Activated CD4-positive, alpha-beta T cell treated with anti-CD3 and anti-CD28 coated beads, Interleukin-2, amount 50 U/mL, for 24 hours (primary cell): ENCODE data around the gene COMMD10.

Experiments
- DNase-seq, 2 donors: peaks; one replicate each; pipeline ENCODE4 v3.0.0-alpha.2; 2020; ENCODE audit warnings: low read depth in 1 of 2, low spot score in 1 of 2

Gene COMMD10

DNA sequence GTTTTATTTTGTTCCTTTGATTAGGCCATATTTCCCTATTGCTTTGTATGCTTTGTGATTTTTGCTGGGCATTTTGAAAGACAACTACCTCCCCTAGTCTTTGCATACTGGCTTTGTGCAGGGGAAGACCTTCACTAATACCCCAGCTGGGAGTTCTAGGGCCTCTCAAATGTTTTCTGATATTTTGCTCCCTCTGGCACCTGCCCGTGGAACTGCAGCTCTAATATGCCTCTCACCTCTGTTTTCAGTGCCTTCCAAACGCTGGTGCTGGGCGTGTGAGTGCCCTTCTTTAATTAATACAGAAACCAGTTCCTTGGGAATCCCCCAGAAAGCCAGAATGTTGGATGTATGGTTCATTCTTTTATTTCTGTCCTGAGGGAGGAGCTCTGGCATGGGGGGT lies 204.5 kb downstream of the COMMD10 start:
- DNase-seq, result no peak

DNA sequence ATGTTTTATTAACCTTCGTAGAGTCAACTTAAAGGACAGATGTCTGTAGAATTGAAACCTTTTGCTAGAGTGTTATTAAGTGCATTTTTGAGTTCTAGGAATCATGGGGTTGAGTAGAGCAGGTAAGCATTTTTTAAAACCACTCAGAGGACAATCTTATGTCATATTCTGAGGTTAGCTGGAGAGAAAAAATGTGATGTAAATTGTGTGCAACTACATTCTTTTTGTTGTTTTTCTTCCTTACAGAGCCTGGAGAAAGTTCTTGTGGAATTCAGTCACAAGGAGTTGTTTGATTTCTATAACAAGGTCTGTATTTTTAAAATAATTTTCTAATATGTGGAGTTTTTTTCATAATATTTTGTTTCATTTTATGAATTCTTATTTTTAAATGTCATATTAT lies 206.4 kb downstream of the COMMD10 start:
- no peak for DNase-seq

DNA sequence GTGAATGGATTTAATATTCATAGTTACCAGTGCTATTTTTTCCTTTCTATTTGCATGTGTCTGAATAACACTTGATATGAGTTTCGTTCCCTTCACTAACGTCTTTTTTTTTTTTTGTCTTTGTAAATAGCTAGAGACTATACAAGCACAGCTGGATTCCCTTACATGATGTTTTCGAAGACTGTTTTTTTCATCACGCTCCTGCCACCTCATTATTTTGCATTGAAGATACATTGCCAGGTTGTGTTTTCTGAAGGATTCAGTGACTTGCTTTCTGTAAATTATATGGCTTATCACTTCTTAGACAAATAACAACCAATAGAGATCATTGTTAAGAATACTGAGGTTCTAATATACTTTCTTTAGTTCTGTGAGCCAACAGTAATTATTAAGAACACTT lies 207.5 kb downstream of the COMMD10 start:
- no peak for DNase-seq

DNA sequence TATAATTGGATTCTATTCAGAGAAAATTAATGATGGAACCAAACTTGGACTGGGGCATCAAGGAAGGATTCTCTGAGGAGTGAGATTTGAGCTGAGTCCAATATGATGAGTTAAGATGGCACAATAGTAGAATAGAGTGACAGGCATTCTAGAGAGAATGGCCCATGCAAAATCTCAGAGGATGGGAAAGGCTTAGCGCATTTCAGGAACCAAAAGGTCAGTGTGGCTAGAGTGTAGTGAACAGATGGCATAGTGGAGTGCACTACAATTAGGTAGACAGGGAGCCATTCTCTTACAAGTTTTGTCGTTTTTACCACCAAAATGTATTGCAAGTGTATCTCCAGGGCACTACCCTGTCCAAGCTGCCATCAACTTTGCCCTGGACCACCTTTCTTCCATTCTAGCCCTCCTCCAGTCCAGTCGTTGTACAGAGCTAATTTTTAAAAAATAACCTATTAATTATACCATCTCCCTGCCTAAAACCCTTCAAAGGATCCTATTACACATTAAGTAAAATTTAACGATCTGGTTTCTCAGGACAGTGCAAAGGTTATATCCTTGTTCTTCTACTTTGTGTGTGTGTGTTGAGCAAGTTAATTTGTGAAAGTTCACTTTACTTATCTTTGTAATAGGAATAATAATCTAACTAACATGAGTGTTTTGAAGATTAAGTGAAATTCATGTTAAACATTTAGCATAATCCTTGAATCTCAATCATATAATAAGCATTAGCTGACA lies 211.7 kb downstream of the COMMD10 start:
- no peak for DNase-seq

DNA sequence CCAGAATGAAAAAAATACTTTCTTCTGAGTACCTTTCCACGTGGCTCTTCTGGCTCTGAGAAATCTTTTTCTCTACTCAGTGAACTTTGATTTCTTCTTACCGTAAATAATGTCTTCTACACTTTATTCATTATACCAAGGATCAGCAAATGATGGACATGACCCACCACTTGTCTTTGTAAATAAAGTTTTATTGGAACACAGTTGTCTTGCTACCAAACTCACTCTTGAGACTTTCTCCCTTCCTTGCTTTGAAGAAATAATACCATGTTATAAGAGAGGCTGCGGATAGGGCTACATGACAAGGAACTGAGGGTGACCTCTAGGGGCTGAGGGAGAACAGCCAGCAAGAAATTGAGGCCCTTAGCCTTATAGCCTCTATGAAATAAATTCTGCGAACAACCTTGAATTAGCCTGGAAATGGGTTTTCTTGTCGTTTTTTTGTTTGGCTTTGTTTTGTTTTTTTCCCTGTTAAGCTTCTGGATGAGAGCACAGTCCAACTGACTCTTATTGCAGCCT lies 212.5 kb downstream of the COMMD10 start:
- no peak for DNase-seq

DNA sequence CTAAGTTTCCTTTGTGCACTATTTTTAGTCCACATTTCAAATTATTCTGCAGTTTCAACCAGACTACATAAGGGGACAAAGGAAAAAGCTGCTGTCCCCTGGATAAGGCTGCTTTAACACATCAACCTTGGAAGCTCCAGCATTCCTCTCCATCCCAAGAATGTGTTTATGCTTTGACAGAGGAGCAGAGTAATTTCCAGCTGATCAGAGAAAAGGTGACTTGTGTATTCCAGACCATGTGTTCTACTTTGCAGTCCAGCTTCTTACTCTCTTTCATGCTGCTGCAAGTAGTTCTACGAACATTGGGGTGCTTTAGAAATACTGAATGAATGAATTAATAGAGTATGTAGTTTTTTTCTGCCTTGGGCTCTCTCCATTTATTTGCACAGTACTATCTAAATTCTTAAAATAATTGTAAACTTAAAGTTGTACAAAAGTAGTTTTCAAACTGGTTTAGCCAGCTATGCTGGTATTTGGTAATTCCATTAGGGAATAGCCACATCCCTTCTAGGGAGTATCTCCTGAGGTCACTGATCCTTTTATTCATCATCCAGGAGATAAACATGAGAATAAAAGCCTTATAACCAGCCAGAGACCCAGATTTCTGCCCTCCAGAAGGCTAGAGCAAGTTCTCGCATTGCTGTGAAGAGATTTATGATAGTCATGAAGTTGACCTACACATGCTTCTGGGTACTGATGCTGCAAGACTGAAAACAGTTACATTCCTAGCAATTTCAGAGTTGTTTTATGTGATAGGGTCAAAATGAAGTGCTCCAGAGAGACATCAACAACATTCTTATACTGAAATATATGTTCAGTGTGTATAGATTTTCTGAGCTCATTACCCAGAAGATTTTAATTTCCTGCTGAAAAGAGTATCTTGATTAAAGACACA lies 215.2 kb downstream of the COMMD10 start:
- no peak for DNase-seq

DNA sequence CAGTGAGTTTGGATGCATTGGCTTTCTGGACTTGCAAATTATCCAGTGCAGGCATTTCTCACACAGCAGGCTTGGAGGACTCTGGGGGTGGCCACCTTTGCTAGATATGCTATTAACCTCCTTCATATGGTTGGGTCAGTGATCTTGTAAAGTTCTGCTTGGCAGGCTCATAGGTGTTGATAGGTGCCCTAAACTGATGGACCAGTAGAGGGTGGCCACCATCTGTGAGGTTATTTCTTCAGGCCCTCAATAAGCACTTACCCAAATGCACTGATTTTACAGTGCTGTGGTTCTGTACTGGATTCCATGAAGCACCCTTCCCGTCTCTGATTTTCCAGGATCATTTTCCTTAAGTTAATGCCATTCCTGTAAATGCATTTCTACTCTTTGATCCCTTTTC lies 216.3 kb downstream of the COMMD10 start:
- no peak for DNase-seq

DNA sequence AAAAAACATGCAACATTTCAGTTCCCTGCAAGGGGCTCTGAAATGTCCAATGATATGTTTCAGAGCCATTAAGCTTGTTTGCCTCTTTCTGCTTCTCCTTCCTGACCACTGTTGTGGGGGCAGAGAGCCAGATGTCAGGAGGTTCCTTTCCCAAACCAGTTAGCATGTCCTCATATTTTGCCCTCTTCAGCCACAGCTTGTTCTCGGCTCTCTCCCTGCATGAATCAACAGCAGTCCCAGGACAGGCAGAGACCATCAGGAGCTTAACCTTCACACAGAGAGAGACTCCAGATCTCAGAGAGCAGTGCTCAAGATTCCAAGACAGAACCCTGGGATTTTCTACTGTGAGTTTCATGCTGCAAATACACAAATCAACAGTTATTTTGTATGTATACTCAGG lies 218.5 kb downstream of the COMMD10 start:
- DNase-seq, result no peak

DNA sequence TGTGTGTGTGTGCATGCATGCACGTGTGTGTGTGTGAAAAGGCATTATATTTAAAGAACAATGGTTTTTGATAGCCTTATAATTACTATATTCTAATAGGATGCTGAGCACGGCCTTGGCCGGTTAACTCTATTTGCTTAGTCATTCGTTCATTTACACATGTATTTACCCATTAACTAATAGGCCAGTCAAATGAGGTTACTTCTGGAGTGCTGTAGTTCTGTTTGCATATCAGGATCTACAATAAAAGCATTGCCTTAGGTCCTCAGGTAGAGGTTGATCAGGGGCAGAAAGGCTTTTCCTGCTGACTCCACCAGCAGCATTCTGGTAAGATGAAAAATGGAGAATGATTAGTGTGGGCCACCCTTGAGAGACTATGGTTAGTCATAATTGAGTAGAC lies 219.0 kb downstream of the COMMD10 start:
- DNase-seq, result no peak

DNA sequence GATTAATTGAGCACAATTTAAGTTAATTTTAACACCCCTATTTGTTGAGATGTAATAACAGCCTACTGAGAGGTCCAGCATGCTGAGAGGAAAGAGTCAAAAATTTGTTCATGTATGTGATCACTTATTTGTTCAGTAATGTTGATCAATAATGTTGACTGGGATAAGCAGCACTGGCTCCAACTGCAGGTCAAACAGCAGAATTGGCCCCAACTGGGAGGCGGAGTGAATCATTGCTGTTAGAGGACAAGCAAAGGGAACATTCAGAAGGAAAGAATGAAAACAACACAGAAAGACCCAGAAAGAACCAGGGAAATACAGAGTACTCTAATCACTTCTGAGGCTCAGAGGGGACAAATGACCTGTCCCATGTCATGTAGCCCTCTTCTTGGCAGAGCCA lies 221.1 kb downstream of the COMMD10 start:
- no peak for DNase-seq

DNA sequence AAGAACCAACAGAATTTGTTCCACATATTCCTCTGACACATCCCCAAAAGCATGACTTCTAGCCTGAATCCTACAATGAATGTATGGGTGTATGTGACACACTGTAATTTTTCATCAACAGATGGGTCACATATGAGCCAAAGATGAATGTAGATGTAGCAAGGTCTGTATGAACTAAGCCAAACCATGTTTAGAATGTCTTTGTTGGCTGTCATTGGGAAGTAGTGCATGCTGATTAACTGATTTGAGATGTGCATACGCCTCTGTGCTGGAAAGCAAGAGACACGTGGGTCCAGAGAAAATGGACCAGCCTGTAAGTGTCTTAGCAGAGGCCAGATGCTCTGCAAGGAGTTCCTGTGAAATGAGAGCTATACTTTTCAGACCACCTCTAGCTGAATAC lies 222.0 kb downstream of the COMMD10 start:
- DNase-seq, result no peak

DNA sequence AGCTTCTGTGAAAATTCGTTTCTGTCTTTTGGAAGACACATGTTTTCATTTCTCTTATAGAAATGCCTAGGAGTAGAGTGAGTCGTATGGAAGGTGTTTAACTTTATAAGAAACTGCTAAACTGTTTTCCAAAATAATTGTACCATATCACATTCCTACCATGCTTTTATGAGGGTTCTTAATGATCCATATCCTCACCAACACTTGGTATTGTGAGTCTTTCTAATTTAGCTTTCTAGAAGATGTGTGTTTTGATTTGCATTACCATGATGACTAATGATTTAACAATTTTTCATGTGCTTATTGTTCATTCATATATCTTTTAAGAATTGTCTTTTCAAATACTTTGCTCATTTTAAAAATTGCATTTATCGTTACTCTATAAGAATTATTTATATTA lies 223.6 kb downstream of the COMMD10 start:
- no peak for DNase-seq

DNA sequence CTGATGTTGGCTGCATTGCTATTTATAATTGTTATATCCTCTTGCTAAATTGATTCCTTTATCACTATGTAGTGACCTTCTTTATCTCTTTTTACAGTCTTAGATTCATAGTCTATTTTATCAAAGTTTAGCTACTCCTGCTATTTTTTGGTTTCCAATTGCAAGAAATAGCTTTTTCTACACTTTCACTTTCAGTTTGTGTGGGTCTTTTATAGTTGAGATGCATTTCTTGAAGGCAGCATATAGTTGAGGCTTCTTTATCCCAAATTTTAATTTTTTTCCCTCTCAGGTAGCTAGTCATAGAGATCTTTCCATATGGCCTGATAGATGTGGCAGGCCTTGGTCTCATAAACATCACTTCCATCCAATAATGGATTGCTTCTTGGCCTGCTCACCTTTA lies 228.5 kb downstream of the COMMD10 start:
- DNase-seq, result no peak

DNA sequence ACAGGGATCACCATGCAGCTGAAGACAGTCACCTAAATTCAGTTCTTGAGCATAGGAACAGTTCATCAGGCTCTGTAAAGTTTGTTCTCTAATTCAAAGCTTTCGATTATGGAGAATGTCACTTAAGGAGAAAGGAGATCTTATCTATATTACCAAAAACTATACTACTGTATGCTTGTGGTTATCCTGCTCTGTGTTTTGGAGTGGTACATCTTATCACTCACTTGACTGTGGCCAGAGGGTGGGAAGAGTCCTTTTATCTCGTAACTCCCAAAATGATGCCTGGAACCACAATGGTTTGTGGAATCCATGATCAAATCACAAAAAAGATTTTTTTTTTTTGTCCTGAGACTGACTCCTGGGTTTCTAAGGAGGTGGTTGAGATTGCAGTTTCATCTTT lies 230.7 kb downstream of the COMMD10 start:
- no peak for DNase-seq

DNA sequence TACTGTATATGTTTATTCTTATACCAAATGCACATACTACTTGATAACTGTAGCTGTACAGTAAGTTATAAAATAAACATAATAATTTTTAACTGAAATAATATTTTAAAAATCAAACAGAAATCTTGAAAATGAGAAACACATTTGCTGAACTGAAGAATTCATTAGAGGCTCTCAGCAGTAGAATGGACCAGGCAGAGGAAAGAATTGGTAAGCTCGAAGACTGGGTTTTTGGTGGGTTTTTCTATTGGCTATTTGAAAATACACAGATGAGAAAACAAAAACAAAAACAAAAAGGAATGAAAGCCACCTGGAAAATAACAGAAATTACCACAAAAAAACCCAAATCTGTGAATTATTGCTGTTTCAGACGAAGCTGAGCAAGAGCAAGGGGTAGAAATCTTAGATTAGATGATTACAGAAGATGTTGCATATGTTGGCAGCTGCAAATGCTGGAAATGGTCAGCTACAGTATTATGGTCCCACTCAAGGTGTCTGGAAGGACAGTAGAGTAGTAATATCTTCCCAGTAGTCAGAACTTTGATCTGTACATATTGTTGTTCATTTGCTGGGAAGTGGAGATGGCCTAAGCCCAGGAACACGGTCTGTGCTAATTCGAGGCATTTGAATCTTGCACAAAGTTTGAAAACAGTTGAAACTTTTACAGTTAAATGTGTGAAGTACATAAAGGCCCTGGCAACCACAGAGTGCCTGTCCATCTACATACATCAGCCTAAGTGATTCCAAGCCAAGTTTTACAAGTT lies 233.4 kb downstream of the COMMD10 start:
- DNase-seq, result no peak

DNA sequence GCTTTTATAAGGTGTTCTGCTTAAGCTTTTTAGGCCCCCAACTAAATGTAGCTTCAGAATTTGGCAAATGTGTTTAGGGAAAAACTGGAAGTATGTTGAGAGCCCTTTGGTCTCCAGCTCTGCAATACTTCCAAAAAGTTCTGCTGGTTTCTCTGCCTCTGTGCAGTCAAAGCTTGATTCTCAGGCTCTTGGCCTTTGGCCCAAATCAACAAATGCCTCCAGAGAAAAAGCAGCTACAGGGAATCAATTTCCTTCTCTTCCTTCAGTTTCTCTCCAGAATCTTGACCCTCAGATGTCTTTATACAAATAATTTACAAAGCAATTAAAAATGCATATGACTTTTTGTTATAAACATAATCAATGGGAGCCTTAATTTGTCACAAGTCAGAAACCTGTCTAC lies 235.7 kb downstream of the COMMD10 start:
- DNase-seq, result no peak

DNA sequence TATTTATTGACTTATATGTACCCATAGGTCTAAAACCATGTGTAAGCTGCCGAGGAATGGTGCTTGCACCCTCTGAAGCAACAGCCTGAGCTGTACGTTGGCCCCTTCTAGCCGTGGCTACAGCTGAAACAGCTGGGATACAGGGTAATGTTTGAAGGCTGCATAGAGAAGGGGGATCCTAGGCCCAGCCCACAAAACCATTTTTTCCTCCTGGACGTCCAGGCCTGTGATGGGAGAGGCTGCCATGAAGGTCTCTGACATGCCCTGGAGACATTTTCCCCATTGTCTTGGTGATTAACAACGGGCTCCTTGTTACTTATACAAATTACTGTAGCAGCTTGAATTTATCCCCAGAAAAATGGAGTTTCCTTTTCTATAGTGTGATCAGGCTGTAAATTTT lies 244.7 kb downstream of the COMMD10 start:
- no peak for DNase-seq

DNA sequence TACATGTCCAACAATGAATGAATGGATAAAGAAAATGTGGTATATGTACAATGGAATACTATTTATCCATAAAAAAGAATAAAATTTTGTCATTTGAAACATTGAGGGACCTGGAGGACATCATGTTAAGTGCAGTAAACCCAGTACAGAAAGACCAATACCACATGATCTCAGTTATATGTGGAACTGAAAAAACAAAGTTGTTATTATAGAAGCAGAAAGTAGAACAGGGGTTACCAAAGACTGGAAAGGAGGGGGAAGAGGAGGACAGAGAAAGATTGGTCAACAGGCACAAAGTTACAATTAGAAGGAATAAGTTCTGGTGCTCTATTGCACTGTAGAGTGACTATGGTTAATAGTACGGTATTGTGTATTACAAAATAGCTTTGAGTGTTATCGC lies 256.0 kb downstream of the COMMD10 start:
- DNase-seq, result no peak
